NCI-H1694 treated with DMSO at 0.1 percent for 48 hours (cell line): ENCODE data around the gene RAC2.

Experiments
- DNase-seq: peaks from one replicate; lab custom pipeline; 2025; lab: John Stamatoyannopoulos, UW

RAC2 gene

DNA sequence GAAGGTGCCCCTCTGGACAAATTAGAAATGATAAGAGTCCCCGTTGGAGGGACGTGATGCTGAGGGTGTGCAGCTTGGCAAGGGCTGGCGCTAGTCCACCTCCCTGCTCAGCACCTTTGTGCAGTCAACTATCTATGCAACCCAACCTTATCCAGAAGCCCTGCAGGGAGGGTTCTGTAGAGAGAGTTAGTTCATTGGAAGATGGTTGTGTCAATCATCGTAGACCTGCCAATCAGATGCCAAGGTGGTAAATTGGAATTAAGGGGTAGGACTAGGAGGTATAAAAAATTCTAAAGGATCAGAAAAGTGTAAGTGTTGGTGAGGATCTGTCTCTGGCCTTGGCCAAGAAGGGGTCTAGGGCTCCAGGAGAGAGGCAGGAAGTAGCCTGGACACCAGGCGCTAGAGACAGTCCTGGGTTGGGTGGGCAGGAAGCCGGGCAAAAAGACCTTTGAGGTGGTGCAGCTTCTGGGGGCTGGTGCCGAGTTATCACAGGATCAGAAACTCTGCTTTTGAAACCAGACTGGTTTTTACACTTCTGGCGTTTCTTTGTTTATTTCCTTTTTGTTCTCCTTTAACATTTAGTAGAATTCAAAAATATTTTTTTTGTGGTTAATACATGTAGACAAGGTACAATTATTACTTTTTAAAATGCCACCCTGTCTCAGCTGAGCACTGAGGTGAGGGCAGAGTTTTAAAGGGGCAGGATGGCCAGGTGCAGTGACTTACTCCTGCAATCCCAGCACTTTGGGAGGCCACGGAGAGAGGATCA, 57.7 kb downstream of the RAC2 start:
- DNase-seq = no peak

- DNase-seq = no peak
Measured at GRCh38 chr22:37185646-37186227, 58.3 kb downstream of the RAC2 start.

GRCh38 chr22:37184816-37185541, 59.1 kb downstream of the RAC2 start:
- no peak for DNase-seq

DNA sequence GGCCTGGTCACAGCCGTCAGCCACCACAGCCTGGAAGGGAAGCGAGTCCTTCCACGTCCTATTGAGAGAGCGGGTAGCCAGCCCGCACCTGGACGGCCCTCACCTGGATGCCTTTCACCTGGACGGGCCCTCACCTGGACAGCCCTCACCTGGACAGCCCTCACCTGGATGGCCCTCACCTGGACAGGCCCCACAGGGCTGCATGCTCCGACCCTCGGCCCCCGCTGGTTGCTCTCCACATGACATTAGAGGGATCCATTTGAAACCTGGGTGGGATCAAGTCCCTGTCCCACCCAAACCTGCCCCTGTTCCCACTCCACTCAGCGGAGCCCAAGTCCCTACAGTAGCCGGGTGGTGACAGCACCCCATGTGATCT, 59.7 kb downstream of the RAC2 start:
- no peak for DNase-seq

DNA sequence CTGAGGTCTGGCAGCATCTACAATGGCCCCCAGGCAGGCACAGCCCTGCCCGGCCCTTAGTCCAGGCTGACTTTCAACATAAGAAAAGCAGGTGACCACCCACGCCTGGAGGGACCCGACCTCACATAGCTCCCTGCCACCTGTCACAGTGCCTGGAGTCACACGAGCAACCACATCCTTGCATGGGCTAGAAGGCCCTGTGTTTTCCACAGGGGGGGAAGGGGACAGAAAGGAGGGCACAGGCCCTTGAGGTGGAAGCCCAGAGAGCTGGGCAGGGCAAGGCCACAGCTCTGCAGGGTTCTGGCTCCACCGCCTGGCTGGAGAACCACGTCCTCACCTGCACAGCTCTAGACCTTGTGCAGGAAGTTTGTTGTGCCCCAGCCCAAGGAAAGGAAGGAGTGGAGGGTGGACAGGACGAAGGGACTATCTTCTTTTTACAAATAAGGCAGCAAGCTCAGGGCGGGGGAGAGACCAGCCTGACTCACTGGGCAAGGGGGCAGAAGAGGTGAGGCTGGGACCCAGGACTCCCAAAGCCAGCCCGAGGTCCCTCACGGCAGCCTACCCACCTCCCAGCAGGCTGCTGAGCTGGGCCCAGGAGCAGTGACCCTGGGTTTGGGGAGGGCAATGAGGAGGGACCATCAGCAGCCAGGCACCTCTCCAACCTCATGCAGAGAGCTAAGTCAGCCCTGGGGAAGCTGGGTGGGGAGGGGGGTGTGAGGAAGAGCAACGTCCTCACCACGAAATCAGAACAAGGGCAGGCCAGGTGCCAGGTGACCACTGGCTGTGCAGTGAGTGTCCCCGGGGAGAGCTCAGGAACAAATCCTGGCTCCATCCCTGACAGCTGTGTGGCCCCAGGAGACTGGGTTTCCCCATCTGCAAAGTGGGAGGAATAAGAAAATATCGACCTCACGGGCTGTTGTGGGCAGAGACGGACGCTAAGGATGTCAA, 60.4 kb downstream of the RAC2 start:
- no peak for DNase-seq

DNA sequence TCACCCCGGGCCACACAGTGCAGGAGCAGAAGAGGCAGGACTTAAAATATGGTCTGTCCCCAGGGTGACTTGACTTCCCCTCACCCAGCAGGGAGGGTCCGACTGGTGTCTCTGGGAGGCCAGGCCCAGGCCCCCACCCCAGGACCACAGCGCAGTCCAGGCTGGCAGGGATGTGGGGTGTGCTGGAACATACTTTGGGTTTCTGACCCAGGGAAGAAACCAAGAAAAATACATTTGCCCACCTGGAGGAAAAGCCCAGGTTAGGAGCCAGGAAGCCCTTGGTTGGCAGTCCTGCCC, 61.2 kb downstream of the RAC2 start:
- DNase-seq = no peak

- DNase-seq = no peak
Measured at GRCh38 chr22:37182101-37182948, 61.7 kb downstream of the RAC2 start.

GRCh38 chr22:37181681-37182080, 62.4 kb downstream of the RAC2 start:
- no peak for DNase-seq

- DNase-seq = no peak
Measured at GRCh38 chr22:37180531-37181231, 63.4 kb downstream of the RAC2 start.

GRCh38 chr22:37179622-37180420, 64.2 kb downstream of the RAC2 start:
- DNase-seq = no peak

DNA sequence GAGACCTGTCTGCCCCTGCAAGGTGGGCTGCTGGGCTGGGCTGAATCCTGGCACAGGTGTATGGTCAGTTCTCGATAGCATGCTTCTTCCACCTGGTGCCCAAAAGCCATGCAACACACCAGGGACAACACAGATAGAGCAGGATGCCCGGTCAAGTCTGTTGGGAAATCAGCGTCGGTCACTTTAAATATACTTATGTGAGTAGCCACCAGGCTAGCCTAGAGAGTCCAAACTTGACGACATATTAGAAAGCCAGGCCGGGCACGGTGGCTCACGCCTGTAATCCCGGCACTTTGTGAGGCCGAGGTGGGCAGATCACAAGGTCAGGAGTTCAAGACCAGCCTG, 65.0 kb downstream of the RAC2 start:
- DNase-seq = no peak

GRCh38 chr22:37178350-37179125, 65.5 kb downstream of the RAC2 start:
- DNase-seq = no peak

DNA sequence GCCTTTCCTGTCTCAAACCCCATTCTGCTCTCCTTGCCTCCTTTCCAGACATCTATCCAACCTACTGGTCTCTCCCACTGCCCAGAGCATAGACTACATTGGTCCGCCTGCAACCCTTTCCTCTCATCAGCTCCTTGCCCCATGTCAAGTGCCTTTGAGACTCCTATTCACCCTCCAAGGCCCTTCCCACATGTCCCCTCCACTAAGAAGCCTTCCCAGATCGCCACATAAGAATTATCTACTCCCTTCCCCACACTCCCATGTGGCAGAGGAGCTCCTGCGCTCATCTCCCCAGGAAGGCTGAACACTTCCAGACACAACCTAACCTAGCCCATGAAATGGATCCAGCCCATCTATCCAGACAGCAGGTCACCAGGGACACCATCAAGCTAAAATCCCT, 66.3 kb downstream of the RAC2 start:
- DNase-seq = no peak

- DNase-seq = no peak
Measured at GRCh38 chr22:37177221-37177620, 66.8 kb downstream of the RAC2 start.

DNA sequence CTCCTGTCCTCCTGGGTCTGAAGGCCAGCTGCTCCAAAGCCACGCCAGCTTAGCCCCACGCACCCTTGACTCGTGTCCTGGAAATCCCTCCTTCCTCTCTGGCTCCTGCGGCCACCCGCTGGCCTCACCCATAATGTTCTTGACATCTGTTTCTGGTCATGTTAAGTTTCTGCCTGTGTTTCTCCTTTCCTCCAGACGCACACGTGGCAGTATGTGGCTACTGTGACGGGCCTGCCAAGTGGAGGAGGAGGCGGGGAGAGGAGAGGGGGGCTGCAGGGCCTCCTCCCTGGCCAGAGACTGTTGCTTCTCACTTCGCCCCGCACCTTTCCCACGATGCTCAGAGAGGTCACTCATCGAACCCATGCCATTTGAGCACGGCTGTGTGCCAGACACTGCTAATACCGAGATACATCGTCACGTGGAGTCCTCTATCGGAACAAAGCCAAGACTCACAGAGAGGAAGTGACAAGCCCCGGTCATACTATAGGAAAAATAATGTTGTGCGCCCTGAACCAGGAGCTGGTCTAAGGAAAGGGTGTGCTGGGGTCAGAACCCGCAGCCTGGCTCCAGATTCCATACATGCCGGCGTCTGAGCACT, 67.5 kb downstream of the RAC2 start:
- no peak for DNase-seq

DNA sequence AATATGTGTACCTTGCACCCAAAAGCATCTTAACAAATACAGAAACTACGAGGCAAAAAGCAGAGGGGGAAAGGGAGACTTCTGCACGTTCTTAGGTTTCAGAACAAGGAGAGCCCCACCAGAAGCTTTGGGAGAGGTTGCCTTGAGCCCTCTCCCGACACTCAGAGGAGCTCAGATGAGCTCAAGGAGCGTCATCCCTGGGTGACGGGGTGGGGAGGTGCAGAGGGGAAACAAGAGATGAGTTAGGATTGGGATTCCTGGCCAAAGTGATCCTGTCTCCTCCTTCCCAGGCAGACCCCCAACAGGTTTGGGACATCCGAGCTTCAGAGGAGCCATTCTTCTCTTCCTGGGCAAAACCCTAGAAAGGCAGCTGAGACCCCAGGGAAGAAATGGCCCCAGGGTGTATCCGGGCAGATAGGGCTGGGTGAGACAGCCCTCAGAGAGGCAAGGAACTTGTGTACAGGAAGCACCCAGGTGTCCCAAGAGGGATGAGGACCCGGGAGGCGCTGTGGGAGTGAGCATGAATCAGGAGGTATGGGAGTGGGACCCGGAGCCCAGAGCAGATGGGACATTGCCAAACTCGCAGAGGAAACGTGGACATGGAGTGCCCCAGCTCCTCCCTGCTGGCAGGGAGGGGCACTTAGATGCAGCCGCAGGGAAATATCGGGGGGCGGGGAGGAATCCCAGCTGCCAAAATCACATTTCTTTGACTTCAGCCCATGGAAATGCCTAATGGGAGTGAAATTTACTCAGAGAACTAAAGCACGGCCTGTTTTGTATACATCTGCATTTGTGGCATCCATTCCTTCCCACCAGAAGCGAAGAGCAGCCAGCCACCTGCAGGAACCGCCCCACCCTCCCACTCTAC, 68.4 kb downstream of the RAC2 start:
- DNase-seq = no peak
